Measurements from ENCODE around the gene RNLS.

DNA sequence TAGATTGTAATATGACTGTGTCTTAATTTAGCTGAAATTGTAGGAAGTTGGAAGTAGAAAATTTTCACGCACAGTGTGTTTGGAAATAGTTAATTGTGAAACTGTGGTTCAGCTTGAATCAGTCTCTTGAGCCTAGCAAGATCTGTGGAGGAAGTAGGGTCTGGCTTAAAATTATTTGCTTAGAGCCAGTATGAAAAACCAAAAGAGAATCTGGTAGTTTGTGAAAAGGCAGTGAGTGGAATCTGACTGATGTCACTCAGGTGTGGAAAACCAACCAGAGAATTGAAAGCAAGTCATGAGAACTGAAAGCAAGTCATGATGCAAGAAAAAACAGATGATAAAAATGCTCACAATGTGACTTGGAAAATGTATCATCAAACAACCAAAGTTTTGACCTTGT, 14.9 kb upstream of the RNLS start:
- TF ChIP-seq POLR2AphosphoS5 (IDR thresholded peaks at IDR 0.05) (no peak), EP300 (IDR thresholded peaks at IDR 0.05) (no peak)

Measured in sigmoid colon (tissue), 4 donors.